Osteocyte (in vitro differentiated cells): Measurements from ENCODE around the gene RPS6KA2. TPM values are rescaled to one million over a fixed set of nuclear protein-coding genes. Genes with fewer than 3 reads are reported as not detected.

ENCODE experiments used
- DNase-seq: peaks from one replicate; pipeline ENCODE4 v3.0.0; 2021; ENCODE audit warnings: mixed read lengths; ENCODE audit not compliant: unreplicated experiment; ENCODE audit errors: extremely low spot score
- H3K27ac Mint-ChIP-seq: one replicate; pipeline ENCODE4 v1.8.0; 2021; ENCODE audit warnings: mild to moderate bottlenecking, mixed read lengths; ENCODE audit not compliant: unreplicated experiment
- H3K27me3 Mint-ChIP-seq: one replicate; pipeline ENCODE4 v1.8.0; 2021; ENCODE audit warnings: mixed read lengths; ENCODE audit not compliant: unreplicated experiment
- H3K36me3 Mint-ChIP-seq: one replicate; pipeline ENCODE4 v1.8.0; 2021; ENCODE audit warnings: mixed read lengths; ENCODE audit not compliant: unreplicated experiment
- H3K4me1 Mint-ChIP-seq: one replicate; pipeline ENCODE4 v1.8.0; 2021; ENCODE audit warnings: mixed read lengths; ENCODE audit not compliant: unreplicated experiment
- H3K4me3 Mint-ChIP-seq: one replicate; pipeline ENCODE4 v1.8.0; 2021; ENCODE audit warnings: mild to moderate bottlenecking, moderate library complexity, mixed read lengths; ENCODE audit not compliant: unreplicated experiment
- H3K9me3 Mint-ChIP-seq: one replicate; pipeline ENCODE4 v1.8.0; 2021; ENCODE audit warnings: mixed read lengths; ENCODE audit not compliant: unreplicated experiment
- total RNA-seq: library from RNA; stranded (reverse); gene quantifications from 2 replicates; pipeline ENCODE4 v1.2.1, GENCODE V29; 2021
- TF ChIP-seq, protein P1 (sequence below): fragments of 200-600 bp; sonication (generic); IDR thresholded peaks from 2 replicates; pipeline ENCODE4 v1.5.0; 2021; ENCODE audit warnings: antibody characterized with exemption, mild to moderate bottlenecking, moderate library complexity

The RPS6KA2 gene
- total RNA-seq, 1 donor from 2014 or later: 89.9 TPM

- H3K9me3 Mint-ChIP-seq: peaks cover 4% of the 10 kb centered on the region
- no peak overlapping the region for H3K27ac Mint-ChIP-seq
- H3K36me3 Mint-ChIP-seq: peaks cover 56% of the 10 kb centered on the region
Measured at GRCh38 chr6:166450167-166450873, 176.7 kb downstream of the RPS6KA2 start.

GRCh38 chr6:166449641-166450040, 177.4 kb downstream of the RPS6KA2 start:
- TF ChIP-seq, protein P1, sequence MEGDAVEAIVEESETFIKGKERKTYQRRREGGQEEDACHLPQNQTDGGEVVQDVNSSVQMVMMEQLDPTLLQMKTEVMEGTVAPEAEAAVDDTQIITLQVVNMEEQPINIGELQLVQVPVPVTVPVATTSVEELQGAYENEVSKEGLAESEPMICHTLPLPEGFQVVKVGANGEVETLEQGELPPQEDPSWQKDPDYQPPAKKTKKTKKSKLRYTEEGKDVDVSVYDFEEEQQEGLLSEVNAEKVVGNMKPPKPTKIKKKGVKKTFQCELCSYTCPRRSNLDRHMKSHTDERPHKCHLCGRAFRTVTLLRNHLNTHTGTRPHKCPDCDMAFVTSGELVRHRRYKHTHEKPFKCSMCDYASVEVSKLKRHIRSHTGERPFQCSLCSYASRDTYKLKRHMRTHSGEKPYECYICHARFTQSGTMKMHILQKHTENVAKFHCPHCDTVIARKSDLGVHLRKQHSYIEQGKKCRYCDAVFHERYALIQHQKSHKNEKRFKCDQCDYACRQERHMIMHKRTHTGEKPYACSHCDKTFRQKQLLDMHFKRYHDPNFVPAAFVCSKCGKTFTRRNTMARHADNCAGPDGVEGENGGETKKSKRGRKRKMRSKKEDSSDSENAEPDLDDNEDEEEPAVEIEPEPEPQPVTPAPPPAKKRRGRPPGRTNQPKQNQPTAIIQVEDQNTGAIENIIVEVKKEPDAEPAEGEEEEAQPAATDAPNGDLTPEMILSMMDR: no peak
- Mint-ChIP-seq H3K27me3 (no peaks in the 10 kb centered on the region), H3K36me3 (peaks cover 56% of the 10 kb centered on the region), H3K27ac (no peak overlapping the region), H3K9me3 (peaks cover 4% of the 10 kb centered on the region), H3K4me1 (no peaks in the 10 kb centered on the region), H3K4me3 (no peak overlapping the region)
- DNase-seq: no peak

More at GRCh38 chr6:166450167-166450873, 176.7 kb downstream of the RPS6KA2 start:
- no peak for DNase-seq
- Mint-ChIP-seq H3K4me3 (no peak overlapping the region), H3K27me3 (no peaks in the 10 kb centered on the region), H3K4me1 (no peaks in the 10 kb centered on the region)
- TF ChIP-seq, protein P1: no peak

DNA sequence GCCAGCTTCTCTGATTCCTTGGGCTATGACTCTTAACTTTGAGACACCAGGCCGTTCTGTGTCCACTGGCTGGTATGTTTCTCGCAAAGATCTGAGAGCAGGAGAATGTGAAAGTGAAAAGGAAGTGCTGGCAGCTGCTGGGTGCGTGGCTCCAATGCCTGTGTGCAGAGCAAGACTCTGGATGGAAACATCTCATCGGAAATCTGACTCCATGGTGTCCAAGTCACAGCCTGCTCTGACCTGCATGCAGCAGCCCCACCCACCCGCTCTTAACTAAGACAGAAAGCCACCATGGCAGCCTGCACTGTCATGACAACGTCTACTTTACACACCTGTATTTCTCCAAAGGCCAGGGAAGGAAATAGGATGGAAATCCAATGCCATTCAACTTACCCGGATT, 178.0 kb downstream of the RPS6KA2 start:
- H3K36me3 Mint-ChIP-seq: peaks cover 61% of the 10 kb centered on the region

GRCh38 chr6:166448432-166448831, 178.6 kb downstream of the RPS6KA2 start:
- H3K9me3 Mint-ChIP-seq: no peaks in the 10 kb centered on the region
- peaks cover 57% of the 10 kb centered on the region for H3K36me3 Mint-ChIP-seq
- H3K4me1 Mint-ChIP-seq: no peaks in the 10 kb centered on the region
- TF ChIP-seq, protein P1: no peak
- no peak overlapping the region for H3K4me3 Mint-ChIP-seq
- no peak for DNase-seq
- H3K27ac Mint-ChIP-seq: no peak overlapping the region
- H3K27me3 Mint-ChIP-seq: no peaks in the 10 kb centered on the region

More for the DNA sequence above, 178.0 kb downstream of the RPS6KA2 start:
- no peaks in the 10 kb centered on the region for H3K27me3 Mint-ChIP-seq
- TF ChIP-seq, protein P1: no peak
- no peak overlapping the region for H3K27ac Mint-ChIP-seq
- no peak for DNase-seq
- no peak overlapping the region for H3K4me3 Mint-ChIP-seq
- peaks cover 4% of the 10 kb centered on the region for H3K9me3 Mint-ChIP-seq
- H3K4me1 Mint-ChIP-seq: no peaks in the 10 kb centered on the region

DNA sequence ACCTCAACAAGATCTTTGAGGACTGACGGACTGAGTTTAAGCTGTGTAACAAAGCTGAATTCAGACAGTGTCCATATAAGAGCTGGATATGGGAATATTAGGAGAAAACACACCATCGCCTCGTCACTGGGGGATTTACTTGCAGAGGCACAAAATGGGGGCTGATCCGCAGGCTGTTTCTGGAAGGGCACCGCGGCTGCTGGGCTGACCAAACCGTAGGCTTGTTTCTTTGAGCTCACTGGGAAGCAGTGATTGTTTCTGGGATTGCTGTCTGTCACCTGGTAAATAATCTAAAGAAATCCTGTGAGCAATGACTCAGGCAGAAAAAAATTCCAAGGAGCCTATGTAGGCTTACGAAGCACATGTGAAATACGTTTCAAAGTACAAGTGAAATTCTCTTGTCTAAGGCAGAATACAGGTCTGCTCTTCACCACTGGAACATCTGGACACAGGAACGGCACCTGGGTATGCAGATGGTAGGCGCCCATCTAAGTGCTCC, 180.4 kb downstream of the RPS6KA2 start:
- no peaks in the 10 kb centered on the region for H3K27me3 Mint-ChIP-seq
- H3K4me3 Mint-ChIP-seq: no peak overlapping the region
- H3K4me1 Mint-ChIP-seq: no peaks in the 10 kb centered on the region
- TF ChIP-seq, protein P1: no peak
- DNase-seq: no peak
- H3K27ac Mint-ChIP-seq: no peak overlapping the region
- H3K36me3 Mint-ChIP-seq: peaks cover 44% of the 10 kb centered on the region
- H3K9me3 Mint-ChIP-seq: no peaks in the 10 kb centered on the region
